GM20431 (cell line): ENCODE results near the gene GNGT1.

Experiments
- in situ Hi-C: fragments of 300-500 bp; cut with MseI, MboI; formaldehyde crosslinking; loops from one replicate; pipeline ENCODE4 v1.15.0; 2020; ENCODE audit warnings: low sequenced_read_pairs; ENCODE audit not compliant: unreplicated experiment

The GNGT1 gene

GRCh38 chr7:93931655-93932054 is 25.3 kb downstream of the GNGT1 start:
- in situ Hi-C loops: no loop called here

DNA sequence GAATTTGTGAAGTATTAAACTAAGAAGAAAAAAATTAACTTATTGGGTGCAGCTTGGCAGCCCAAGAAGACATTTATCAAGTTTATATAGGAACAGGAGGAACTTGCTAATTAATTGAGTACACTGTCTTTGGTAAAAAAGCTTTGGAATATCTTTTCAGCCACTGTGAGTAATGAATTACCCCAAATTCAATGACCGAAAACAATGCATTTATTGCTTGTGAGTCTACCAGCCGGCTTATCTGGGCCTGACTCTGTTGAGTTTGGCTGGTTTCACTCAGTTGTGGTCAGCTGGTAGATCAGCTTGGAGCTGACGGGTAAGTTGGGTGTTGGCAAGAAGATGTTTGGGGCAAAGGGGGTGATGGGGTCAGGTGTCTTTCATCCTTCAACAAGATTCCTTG is 26.8 kb downstream of the GNGT1 start:
- in situ Hi-C loops: no loop called here

- in situ Hi-C loops: no loop called here
Observed at GRCh38 chr7:93935102-93935501, 28.7 kb downstream of the GNGT1 start.

DNA sequence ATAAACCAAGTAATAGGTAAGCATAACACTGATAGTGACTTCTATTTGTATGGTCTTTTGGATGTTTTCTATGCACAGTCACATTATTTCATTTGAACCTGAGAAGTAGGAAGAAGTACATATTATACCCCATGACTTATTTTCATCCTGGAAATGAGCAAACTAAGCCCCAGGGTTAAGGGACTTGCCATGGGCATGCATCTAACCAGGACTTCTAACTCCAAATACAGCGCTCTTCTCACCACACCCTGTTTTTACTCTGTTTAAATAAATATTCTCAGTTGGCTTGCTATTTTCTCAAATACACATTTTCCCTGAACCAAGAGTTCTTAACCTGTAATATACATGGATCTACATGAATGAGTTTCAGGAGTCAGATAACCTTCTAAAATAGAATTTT is 31.5 kb downstream of the GNGT1 start:
- in situ Hi-C loops: no loop called here

DNA sequence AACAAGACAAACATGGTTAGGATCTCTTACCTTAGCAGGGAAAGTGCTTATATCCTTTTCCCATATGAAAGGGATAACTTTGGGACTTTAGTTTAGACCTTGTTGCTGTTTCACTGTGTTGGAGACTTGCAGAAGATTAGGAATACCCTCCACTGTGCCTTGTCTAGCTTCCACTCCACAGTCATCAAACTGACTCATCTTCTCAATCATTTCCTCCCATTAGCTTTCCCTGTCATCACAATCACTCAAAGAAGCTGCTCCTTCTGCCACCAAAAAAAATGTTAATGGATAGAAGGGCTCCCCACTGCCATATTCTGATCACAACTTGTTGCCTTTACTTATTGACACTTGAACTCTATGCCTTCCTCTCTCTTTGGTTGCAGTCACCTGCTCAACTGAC is 31.9 kb downstream of the GNGT1 start:
- in situ Hi-C loops: no loop called here

GRCh38 chr7:93941945-93942344 is 35.6 kb downstream of the GNGT1 start:
- in situ Hi-C loops: no loop called here

- in situ Hi-C loops: no loop called here
Observed at GRCh38 chr7:93943816-93944540, 37.6 kb downstream of the GNGT1 start.

- in situ Hi-C loops: no loop called here
Observed at GRCh38 chr7:93944673-93945072, 38.3 kb downstream of the GNGT1 start.

GRCh38 chr7:93945083-93945482 is 38.7 kb downstream of the GNGT1 start:
- in situ Hi-C loops: no loop called here

GRCh38 chr7:93945756-93946535 is 39.6 kb downstream of the GNGT1 start:
- in situ Hi-C loops: no loop called here

DNA sequence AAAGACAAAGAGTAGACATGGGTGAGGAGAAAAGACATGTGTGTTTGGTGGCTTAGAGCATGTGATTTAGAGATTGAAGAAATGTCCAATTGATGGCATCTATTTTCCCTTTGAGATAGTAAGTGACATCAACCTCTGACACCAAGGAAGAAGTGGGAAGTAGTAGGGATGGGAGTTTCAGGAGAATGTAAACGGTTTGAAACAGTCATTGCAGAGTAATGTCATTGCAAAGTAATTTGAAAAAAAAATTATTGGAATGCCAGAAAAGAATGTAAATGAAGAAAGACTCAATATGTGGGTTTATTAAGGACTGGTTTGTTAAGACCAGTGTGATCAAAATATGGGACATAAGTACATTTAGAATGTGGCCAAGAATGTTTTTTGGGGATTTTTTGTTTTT is 41.7 kb downstream of the GNGT1 start:
- in situ Hi-C loops: no loop called here

DNA sequence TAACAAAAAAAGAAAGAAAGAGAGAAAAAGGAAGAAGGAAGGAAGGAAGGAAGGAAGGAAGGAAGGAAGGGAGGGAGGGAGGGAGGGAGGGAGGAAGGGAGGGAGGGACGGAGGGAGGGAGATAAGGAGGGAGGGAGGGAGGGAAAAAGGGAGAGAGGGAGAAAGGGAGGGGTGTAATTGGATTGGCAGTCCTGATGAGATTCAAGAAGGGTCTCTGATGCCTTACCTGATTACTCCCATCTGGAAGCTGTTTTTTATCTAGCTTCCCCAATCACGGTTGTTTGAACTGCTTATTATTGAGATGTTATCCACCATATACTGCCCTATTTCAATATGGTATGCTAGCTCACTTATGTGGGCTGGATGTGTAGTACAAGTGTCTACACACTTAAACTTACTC is 42.5 kb downstream of the GNGT1 start:
- in situ Hi-C loops: no loop called here

DNA sequence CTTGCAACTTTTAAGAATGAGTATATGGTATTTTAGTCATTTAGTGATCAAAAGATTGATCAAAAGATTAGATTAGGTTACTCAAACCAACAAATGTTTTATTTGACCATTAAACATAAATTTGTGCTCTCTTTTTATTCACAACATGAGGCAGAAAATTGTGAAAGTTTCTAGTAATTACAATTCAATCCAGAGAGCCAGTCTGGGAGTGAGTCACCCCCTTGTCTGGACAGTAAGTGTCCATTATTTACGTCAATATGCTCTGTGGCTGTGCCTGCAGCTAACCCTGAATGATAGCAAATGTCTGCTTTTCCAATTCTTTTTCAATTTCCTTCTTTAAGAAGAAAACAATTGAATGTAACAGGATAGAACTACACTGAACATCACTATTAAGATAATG is 43.1 kb downstream of the GNGT1 start:
- in situ Hi-C loops: no loop called here

- in situ Hi-C loops: no loop called here
Observed at GRCh38 chr7:93955304-93955703, 48.9 kb downstream of the GNGT1 start.

DNA sequence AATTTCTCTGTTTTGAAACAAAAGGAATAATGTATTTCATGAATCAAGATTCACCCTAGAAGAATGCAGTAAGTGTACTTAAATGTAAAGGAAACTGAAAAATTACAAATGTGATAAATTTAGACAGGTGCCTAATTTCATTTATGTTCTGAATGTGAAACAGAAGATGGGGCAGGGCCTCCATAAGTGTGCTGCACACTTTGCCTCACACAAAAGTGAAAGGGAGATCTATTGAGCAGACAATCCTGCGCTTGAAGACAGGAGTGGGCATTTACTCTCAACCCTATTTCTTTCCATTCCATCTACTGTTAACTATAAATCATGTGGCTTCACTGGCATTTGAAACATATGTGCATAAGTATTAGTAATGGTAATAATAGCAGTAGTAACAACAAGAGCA is 51.4 kb downstream of the GNGT1 start:
- in situ Hi-C loops: no loop called here

DNA sequence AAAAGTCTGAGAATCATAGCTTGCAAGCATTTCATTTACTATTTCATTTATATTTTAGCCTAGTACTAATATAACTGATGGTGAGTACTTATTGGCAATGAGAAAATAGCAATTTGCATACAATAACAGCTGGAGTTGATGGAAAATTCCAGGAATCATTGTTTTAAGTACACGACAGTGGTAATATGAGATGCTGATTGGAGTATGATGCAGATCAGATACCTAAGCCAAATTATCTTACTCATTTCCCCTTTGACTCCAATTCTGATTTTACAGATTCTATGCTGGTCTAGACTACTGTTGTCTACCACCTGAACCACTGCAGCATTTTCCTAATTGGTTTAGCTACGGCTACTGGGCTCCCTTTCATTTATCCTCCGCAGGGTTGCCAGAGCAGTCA is 51.8 kb downstream of the GNGT1 start:
- in situ Hi-C loops: no loop called here

GRCh38 chr7:93958651-93959050 is 52.3 kb downstream of the GNGT1 start:
- in situ Hi-C loops: no loop called here
